ENCODE measurements around the gene NPFF. TPM values are rescaled to one million over a fixed set of nuclear protein-coding genes. Genes with fewer than 3 reads are reported as not detected.

Gene NPFF
- polyA plus RNA-seq, 3 donors: 0.29 TPM; not detected in 2

GRCh38 chr12:53532524-53533445, 25.5 kb upstream of the NPFF start:
- Histone ChIP-seq H3K4me1 (ENCODE audit: control insufficient read depth in 1 of 2, insufficient read depth in 2 of 2, low read length in 2 of 2) (peaks cover 23 to 28% of the 10 kb centered on the region in 2 donors), H3K4me3 (replicated peaks in 1 of 3; ENCODE audit: low read depth in 2 of 3, low read length in 3 of 3) (no peak overlapping the region), H4K20me1 (ENCODE audit: insufficient read depth, low read length) (no peaks in the 10 kb centered on the region), H2AFZ (ENCODE audit: insufficient read depth, low read depth, low read length, poor library complexity, severe bottlenecking) (no peak overlapping the region), H3K27me3 (ENCODE audit: control insufficient read depth in 2 of 2, insufficient read depth in 2 of 2, low read length in 2 of 2) (no peaks in the 10 kb centered on the region), H3K79me2 (ENCODE audit: insufficient read depth, low read length) (no peaks in the 10 kb centered on the region), H3K4me2 (replicated peaks; ENCODE audit: extremely low read depth, low read length, poor library complexity, severe bottlenecking) (no peak overlapping the region), H3K27ac (ENCODE audit: low read depth in 1 of 2, low read length in 2 of 2) (peak overlapping the region in 1 of 2 donors; percentile 60), H3K36me3 (replicated peaks in 1 of 2; ENCODE audit: control insufficient read depth in 1 of 2, insufficient read depth in 2 of 2, low read length in 2 of 2) (peaks cover 69 to 87% of the 10 kb centered on the region in 2 donors), H3K9me3 (replicated peaks in 1 of 2; ENCODE audit: control insufficient read depth in 1 of 2, insufficient read depth in 1 of 2, low read length in 2 of 2) (no peaks in the 10 kb centered on the region), H3K9ac (ENCODE audit: insufficient read depth, low read length, poor library complexity, severe bottlenecking) (no peak overlapping the region)
- WGBS (ENCODE audit: insufficient coverage): 76% methylated on average over 4 of the region's 7 CpGs
- H3K36me3 Mint-ChIP-seq: peaks cover 65 to 87% of the 10 kb centered on the region in 2 donors
- no peak for DNase-seq
- intact Hi-C loops (cut with micrococcal nuclease): no loop called here
- TF ChIP-seq, protein P1, sequence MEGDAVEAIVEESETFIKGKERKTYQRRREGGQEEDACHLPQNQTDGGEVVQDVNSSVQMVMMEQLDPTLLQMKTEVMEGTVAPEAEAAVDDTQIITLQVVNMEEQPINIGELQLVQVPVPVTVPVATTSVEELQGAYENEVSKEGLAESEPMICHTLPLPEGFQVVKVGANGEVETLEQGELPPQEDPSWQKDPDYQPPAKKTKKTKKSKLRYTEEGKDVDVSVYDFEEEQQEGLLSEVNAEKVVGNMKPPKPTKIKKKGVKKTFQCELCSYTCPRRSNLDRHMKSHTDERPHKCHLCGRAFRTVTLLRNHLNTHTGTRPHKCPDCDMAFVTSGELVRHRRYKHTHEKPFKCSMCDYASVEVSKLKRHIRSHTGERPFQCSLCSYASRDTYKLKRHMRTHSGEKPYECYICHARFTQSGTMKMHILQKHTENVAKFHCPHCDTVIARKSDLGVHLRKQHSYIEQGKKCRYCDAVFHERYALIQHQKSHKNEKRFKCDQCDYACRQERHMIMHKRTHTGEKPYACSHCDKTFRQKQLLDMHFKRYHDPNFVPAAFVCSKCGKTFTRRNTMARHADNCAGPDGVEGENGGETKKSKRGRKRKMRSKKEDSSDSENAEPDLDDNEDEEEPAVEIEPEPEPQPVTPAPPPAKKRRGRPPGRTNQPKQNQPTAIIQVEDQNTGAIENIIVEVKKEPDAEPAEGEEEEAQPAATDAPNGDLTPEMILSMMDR (IDR thresholded peaks at IDR 0.05): no peak
- H3K4me1 Mint-ChIP-seq: peaks cover 26% of the 10 kb centered on the region
- H3K9me3 Mint-ChIP-seq: peaks cover 0 to 2% (median 0%) of the 10 kb centered on the region in 7 donors
- H3K27ac Mint-ChIP-seq: peak overlapping the region in 6 of 7 donors; percentile 62 to 88 (median 70)
- H3K27me3 Mint-ChIP-seq (ENCODE audit: low read depth in 3 of 3): peaks cover 0 to 2% (median 0%) of the 10 kb centered on the region in 3 donors
- H3K4me3 Mint-ChIP-seq: no peak overlapping the region

DNA sequence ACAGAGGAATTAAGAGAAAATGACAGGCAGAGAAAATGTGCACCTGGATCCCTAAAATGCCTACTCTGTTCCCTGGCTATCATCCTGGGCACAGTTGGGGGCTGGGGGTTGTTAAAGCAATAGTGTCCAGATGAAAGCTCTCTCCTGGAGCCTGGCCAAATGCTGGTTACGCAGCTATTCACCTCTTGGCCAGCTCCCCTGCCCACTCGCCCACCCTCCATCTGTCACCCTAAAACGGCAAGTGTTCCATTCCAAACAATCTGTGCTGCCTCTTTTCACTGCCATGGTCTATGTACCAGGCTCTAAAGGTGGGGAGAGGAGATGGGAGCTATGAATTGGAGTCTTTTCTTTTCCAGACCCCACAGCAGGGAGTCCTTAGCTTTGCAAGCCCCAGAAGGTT, 24.7 kb upstream of the NPFF start:
- H3K27ac Mint-ChIP-seq: peak overlapping the region in 5 of 7 donors; percentile 37 to 88 (median 63)
- peaks cover 0 to 2% (median 0%) of the 10 kb centered on the region in 7 donors for H3K9me3 Mint-ChIP-seq
- intact Hi-C loops (cut with micrococcal nuclease): no loop called here
- Histone ChIP-seq H3K4me2 (replicated peaks; ENCODE audit: extremely low read depth, low read length, poor library complexity, severe bottlenecking) (no peak overlapping the region), H3K4me3 (replicated peaks in 1 of 3; ENCODE audit: low read depth in 2 of 3, low read length in 3 of 3) (no peak overlapping the region), H3K36me3 (replicated peaks in 1 of 2; ENCODE audit: control insufficient read depth in 1 of 2, insufficient read depth in 2 of 2, low read length in 2 of 2) (peaks cover 66 to 86% of the 10 kb centered on the region in 2 donors), H3K9me3 (replicated peaks in 1 of 2; ENCODE audit: control insufficient read depth in 1 of 2, insufficient read depth in 1 of 2, low read length in 2 of 2) (no peaks in the 10 kb centered on the region), H3K27ac (ENCODE audit: low read depth in 1 of 2, low read length in 2 of 2) (peak overlapping the region in 1 of 2 donors; percentile 60), H3K9ac (ENCODE audit: insufficient read depth, low read length, poor library complexity, severe bottlenecking) (no peak overlapping the region), H3K4me1 (ENCODE audit: control insufficient read depth in 1 of 2, insufficient read depth in 2 of 2, low read length in 2 of 2) (peaks cover 23 to 28% of the 10 kb centered on the region in 2 donors), H2AFZ (ENCODE audit: insufficient read depth, low read depth, low read length, poor library complexity, severe bottlenecking) (no peak overlapping the region), H3K27me3 (ENCODE audit: control insufficient read depth in 2 of 2, insufficient read depth in 2 of 2, low read length in 2 of 2) (no peaks in the 10 kb centered on the region), H3K79me2 (ENCODE audit: insufficient read depth, low read length) (no peaks in the 10 kb centered on the region), H4K20me1 (ENCODE audit: insufficient read depth, low read length) (no peaks in the 10 kb centered on the region)
- WGBS (ENCODE audit: insufficient coverage): 90% methylated on average over 2 of the region's 3 CpGs
- H3K27me3 Mint-ChIP-seq (ENCODE audit: low read depth in 3 of 3): no peaks in the 10 kb centered on the region
- H3K4me3 Mint-ChIP-seq: no peak overlapping the region
- no peak for DNase-seq
- peaks cover 26% of the 10 kb centered on the region for H3K4me1 Mint-ChIP-seq
- TF ChIP-seq, protein P1 (IDR thresholded peaks at IDR 0.05): no peak
- peaks cover 63 to 86% of the 10 kb centered on the region in 2 donors for H3K36me3 Mint-ChIP-seq

All from CD14-positive monocyte (primary cell).